Measurements from ENCODE around the gene ORAI3. TPM values are rescaled to one million over a fixed set of nuclear protein-coding genes. Genes with fewer than 3 reads are reported as not detected.
A peak's percentile ranks its signal among the peaks of the same experiment; 100 is the strongest.

Gene ORAI3
- total and polyA plus RNA-seq, 2 of the 13 experiments (the other 11 are each of a cell fraction or from before 2014, with no cell fraction given), result 11.4 to 32.0 TPM

DNA sequence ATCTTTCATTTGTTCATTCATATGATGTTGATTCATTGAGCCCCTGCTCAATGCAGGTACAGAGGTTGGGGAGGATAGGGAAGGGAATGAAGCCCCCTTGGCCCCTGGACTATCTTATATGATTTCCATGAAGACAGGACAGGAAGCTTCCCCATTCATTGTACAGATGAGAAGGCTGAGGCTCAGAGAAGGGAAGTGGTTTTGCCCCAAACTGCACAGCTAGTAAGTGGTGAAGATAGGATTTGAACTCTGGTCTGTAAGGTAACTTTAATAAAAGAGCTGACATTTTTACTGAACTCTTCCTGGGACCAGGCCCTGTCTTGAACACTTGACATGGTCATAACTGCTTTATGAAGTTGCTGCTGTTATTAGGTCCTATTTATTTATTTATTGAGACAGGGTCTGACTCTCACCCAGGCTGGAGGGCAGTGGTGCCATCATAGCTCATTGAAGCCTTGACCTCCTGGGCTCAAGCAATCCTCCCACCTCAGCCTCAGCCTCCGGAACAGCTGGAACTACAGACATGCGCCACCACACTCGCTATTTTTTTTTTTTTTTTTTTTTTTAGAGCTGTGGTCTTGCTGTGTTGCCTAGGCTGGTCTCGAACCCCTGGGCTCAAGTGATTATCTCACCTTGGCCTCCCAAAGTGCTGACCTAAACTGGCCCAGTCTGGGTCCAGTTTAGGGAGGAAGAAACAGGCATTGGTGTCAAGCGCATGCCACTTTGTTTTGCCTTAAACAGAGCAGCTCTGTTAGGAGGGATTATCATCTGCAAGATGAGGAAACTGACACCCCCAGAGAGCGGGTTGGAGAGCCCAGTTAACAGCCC, 47.5 kb upstream of the ORAI3 start (continued):
- TF ChIP-seq, protein P1, sequence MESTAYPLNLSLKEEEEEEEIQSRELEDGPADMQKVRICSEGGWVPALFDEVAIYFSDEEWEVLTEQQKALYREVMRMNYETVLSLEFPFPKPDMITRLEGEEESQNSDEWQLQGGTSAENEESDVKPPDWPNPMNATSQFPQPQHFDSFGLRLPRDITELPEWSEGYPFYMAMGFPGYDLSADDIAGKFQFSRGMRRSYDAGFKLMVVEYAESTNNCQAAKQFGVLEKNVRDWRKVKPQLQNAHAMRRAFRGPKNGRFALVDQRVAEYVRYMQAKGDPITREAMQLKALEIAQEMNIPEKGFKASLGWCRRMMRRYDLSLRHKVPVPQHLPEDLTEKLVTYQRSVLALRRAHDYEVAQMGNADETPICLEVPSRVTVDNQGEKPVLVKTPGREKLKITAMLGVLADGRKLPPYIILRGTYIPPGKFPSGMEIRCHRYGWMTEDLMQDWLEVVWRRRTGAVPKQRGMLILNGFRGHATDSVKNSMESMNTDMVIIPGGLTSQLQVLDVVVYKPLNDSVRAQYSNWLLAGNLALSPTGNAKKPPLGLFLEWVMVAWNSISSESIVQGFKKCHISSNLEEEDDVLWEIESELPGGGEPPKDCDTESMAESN (CRISPR knock-in tag; conservative IDR thresholded peaks at IDR 0.05), result no peak
- TF ChIP-seq, protein P2, sequence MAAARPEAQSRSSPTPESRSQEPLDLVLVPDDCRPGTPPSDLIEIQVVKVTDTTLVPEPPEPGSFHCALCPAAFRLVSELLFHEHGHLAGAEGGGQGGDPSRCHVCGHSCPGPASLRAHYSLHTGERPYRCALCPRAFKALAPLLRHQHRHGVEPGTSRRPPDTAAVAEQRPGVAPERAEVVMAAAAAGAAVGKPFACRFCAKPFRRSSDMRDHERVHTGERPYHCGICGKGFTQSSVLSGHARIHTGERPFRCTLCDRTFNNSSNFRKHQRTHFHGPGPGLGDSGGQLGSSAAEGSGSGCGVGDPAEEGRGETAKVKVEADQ (CRISPR knock-in tag; IDR thresholded peaks at IDR 0.05; ENCODE audit: borderline replicate concordance), result 0 out of 2 replicates have a peak, but pooled peaks have one; percentile 16
- TF ChIP-seq SOX6 (IDR thresholded peaks at IDR 0.05) (no peak), SOX6 (CRISPR knock-in tag; IDR thresholded peaks at IDR 0.05) (peak; percentile 29; the same call in 1 of the 2 replicates)

DNA sequence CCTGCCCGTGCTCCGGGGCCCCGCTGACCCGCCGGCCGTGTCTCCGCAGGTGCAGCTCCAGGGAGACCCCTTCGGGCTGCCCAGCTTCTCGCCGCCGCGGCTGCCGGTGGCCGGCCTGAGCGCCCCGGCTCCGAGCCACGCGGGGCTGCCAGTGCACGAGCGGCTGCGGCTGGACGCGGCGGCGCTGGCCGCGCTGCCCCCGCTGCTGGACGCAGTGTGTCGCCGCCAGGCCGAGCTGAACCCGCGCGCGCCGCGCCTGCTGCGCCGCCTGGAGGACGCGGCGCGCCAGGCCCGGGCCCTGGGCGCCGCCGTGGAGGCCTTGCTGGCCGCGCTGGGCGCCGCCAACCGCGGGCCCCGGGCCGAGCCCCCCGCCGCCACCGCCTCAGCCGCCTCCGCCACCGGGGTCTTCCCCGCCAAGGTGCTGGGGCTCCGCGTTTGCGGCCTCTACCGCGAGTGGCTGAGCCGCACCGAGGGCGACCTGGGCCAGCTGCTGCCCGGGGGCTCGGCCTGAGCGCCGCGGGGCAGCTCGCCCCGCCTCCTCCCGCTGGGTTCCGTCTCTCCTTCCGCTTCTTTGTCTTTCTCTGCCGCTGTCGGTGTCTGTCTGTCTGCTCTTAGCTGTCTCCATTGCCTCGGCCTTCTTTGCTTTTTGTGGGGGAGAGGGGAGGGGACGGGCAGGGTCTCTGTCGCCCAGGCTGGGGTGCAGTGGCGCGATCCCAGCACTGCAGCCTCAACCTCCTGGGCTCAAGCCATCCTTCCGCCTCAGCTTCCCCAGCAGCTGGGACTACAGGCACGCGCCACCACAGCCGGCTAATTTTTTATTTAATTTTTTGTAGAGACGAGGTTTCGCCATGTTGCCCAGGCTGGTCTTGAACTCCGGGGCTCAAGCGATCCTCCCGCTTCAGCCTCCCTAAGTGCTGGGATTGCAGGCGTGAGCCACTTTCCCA, 46.6 kb upstream of the ORAI3 start:
- peak overlapping the region; percentile 81 for H3K4me2 ChIP-seq (ENCODE audit: low read depth, low read length)
- POLR2A ChIA-PET, result interaction anchor here (0.6 to 3.6 kb wide), 21 partner anchors 9 to 277 kb away, joined by 3 to 29 read pairs (median 4); partner anchors contain the start of genes BCL7C, FBXL19, FUS and KAT8
- no peaks in the 10 kb centered on the region for H3K27me3 ChIP-seq (ENCODE audit: control insufficient read depth in 1 of 2, insufficient read depth in 2 of 2, low read length in 2 of 2)
- H3K4me3 ChIP-seq (replicated peaks in 1 of 3; ENCODE audit: insufficient read depth in 1 of 3, low read depth in 2 of 3, low read length in 3 of 3), result peak overlapping the region; percentile 58 to 77 (median 60)
- 71% methylated on average over 24 of the region's 99 CpGs for WGBS (ENCODE audit: low lambda C conversion rate)
- intact Hi-C loops (cut with micrococcal nuclease; ENCODE audit: unreplicated experiment), result loop anchor here (2.0 kb wide), 1 partner anchor 58 kb away; no protein-coding TSS in a partner anchor
- ATAC-seq, result peak; percentile 87
- peak overlapping the region; percentile 65 for H3K27ac ChIP-seq (ENCODE audit: extremely low read length, insufficient read depth, low read length)
- no peaks in the 10 kb centered on the region for H3K79me2 ChIP-seq (ENCODE audit: insufficient read depth, low read length)
- CTCF ChIA-PET (ENCODE audit: low intra/inter-chr PET ratio, low total read pairs), result interaction anchor here (0.6 to 2.1 kb wide), 3 partner anchors 20 to 95 kb away, joined by 3 to 25 read pairs (median 3); no protein-coding TSS in a partner anchor
- peak overlapping the region; percentile 77 for H3K9ac ChIP-seq (ENCODE audit: insufficient read depth, low read depth, low read length)
- H3K4me1 ChIP-seq (ENCODE audit: insufficient read depth, low read length), result peaks cover 75% of the 10 kb centered on the region
- DNase-seq (ENCODE audit: low spot score), result peak; percentile 33
- H4K20me1 ChIP-seq (ENCODE audit: insufficient read depth, low read length), result no peaks in the 10 kb centered on the region
- H3K36me3 ChIP-seq (replicated peaks in 1 of 2; ENCODE audit: control insufficient read depth in 1 of 2, insufficient read depth in 2 of 2, low read length in 2 of 2), result no peaks in the 10 kb centered on the region
- no peak for FAIRE-seq
- in situ Hi-C loops (cut with HindIII; ENCODE audit: extremely low pct_ligation_motif_present, low pct_unique_long_range_greater_than_20kb), result no loop called here
- H3K9me3 ChIP-seq (ENCODE audit: low read length), result no peaks in the 10 kb centered on the region
- BruUV-seq (replicated peaks), result TSS peak; percentile 79
- H2AFZ ChIP-seq (ENCODE audit: low read length), result no peak overlapping the region
- TF ChIP-seq ISL2 (CRISPR knock-in tag; IDR thresholded peaks at IDR 0.05) (no peak), SMARCC2 (IDR thresholded peaks at IDR 0.05) (no peak), ZNF446 (CRISPR knock-in tag; IDR thresholded peaks at IDR 0.05) (no peak), ZFP1 (CRISPR knock-in tag; IDR thresholded peaks at IDR 0.05) (no peak), ZNF160 (CRISPR knock-in tag; IDR thresholded peaks at IDR 0.05) (no peak), CCAR2 (optimal IDR thresholded peaks at IDR 0.05; ENCODE audit: low read depth, low read length) (no peak), ZNF724P (CRISPR knock-in tag; IDR thresholded peaks at IDR 0.05; ENCODE audit: borderline replicate concordance) (no peak), ZNF3 (CRISPR knock-in tag; IDR thresholded peaks at IDR 0.05) (no peak), ZFP62 (CRISPR knock-in tag; IDR thresholded peaks at IDR 0.05) (0 out of 2 replicates have a peak, but pooled peaks have one; percentile 11)
- TF ChIP-seq, protein P3, sequence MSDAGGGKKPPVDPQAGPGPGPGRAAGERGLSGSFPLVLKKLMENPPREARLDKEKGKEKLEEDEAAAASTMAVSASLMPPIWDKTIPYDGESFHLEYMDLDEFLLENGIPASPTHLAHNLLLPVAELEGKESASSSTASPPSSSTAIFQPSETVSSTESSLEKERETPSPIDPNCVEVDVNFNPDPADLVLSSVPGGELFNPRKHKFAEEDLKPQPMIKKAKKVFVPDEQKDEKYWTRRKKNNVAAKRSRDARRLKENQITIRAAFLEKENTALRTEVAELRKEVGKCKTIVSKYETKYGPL (CRISPR knock-in tag; IDR thresholded peaks at IDR 0.05), result no peak
